ENCODE data around the gene RYR1. TPM values are rescaled to one million over a fixed set of nuclear protein-coding genes. Genes with fewer than 3 reads are reported as not detected.
"Not testable (repeated sequence)": the region's sequence is repeated elsewhere in the genome, so short reads cannot be mapped to it uniquely, and the experiment has no call there.

Gene RYR1
- total RNA-seq, 1 donor from 2014 or later = 7.4 TPM

- no peak for TF ChIP-seq CTCF (IDR thresholded peaks at IDR 0.05; ENCODE audit: insufficient read depth, low read length, severe bottlenecking)
- no peak for DNase-seq (ENCODE audit: low read depth)
- H3K4me3 ChIP-seq (ENCODE audit: low read depth, low read length) = no peak overlapping the region
- H3K36me3 ChIP-seq (ENCODE audit: control insufficient read depth, insufficient read depth, low read length) = no peaks in the 10 kb centered on the region
- H3K27me3 ChIP-seq (ENCODE audit: control insufficient read depth, insufficient read depth, low read length) = no peaks in the 10 kb centered on the region
- no peak for FAIRE-seq
Observed at GRCh38 chr19:38545596-38545995, 112.1 kb downstream of the RYR1 start.

DNA sequence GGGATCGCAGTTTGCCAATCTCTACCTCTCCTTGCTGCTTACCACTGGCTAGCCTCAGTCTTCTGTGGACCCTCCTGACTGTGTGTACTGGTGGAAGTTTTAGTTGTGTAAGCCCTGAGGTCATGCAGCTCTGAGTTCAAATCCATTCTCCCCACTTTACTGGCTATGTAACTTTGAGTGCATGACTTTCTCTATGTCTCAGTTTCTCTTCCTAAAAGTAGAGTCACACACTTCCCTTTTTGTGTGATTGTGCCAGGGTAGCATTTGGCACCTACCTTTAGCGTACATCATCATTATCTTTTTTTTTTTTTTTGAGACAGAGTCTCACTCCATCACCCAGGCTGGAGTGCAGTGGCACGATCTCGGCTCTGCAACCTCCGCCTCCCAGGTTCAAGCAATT, 113.9 kb downstream of the RYR1 start:
- TF ChIP-seq CTCF (IDR thresholded peaks at IDR 0.05; ENCODE audit: insufficient read depth, low read length, severe bottlenecking) = no peak
- FAIRE-seq = no peak
- no peaks in the 10 kb centered on the region for H3K27me3 ChIP-seq (ENCODE audit: control insufficient read depth, insufficient read depth, low read length)
- DNase-seq (ENCODE audit: low read depth) = no peak
- H3K4me3 ChIP-seq (ENCODE audit: low read depth, low read length) = no peak overlapping the region
- no peaks in the 10 kb centered on the region for H3K36me3 ChIP-seq (ENCODE audit: control insufficient read depth, insufficient read depth, low read length)

- no peak for FAIRE-seq
- no peak overlapping the region for H3K4me3 ChIP-seq (ENCODE audit: low read depth, low read length)
- TF ChIP-seq CTCF (IDR thresholded peaks at IDR 0.05; ENCODE audit: insufficient read depth, low read length, severe bottlenecking) = no peak
- no peak for DNase-seq (ENCODE audit: low read depth)
- H3K27me3 ChIP-seq (ENCODE audit: control insufficient read depth, insufficient read depth, low read length) = no peaks in the 10 kb centered on the region
- H3K36me3 ChIP-seq (ENCODE audit: control insufficient read depth, insufficient read depth, low read length) = no peaks in the 10 kb centered on the region
Observed at GRCh38 chr19:38549061-38549460, 115.6 kb downstream of the RYR1 start.

- TF ChIP-seq CTCF (IDR thresholded peaks at IDR 0.05; ENCODE audit: insufficient read depth, low read length, severe bottlenecking) = no peak
- H3K27me3 ChIP-seq (ENCODE audit: control insufficient read depth, insufficient read depth, low read length) = no peaks in the 10 kb centered on the region
- FAIRE-seq (no peak), DNase-seq (ENCODE audit: low read depth) (no peak)
- H3K36me3 ChIP-seq (ENCODE audit: control insufficient read depth, insufficient read depth, low read length) = no peaks in the 10 kb centered on the region
- H3K4me3 ChIP-seq (ENCODE audit: low read depth, low read length) = no peak overlapping the region
Observed at GRCh38 chr19:38549942-38550341, 116.5 kb downstream of the RYR1 start.

- no peak for FAIRE-seq
- TF ChIP-seq CTCF (IDR thresholded peaks at IDR 0.05; ENCODE audit: insufficient read depth, low read length, severe bottlenecking) = no peak
- no peak for DNase-seq (ENCODE audit: low read depth)
- Histone ChIP-seq H3K4me3 (ENCODE audit: low read depth, low read length) (no peak overlapping the region), H3K36me3 (ENCODE audit: control insufficient read depth, insufficient read depth, low read length) (no peaks in the 10 kb centered on the region), H3K27me3 (ENCODE audit: control insufficient read depth, insufficient read depth, low read length) (no peaks in the 10 kb centered on the region)
Observed at GRCh38 chr19:38550376-38550775, 116.9 kb downstream of the RYR1 start.

- FAIRE-seq = no peak
- no peaks in the 10 kb centered on the region for H3K27me3 ChIP-seq (ENCODE audit: control insufficient read depth, insufficient read depth, low read length)
- TF ChIP-seq CTCF (IDR thresholded peaks at IDR 0.05; ENCODE audit: insufficient read depth, low read length, severe bottlenecking) = no peak
- no peak for DNase-seq (ENCODE audit: low read depth)
- no peak overlapping the region for H3K4me3 ChIP-seq (ENCODE audit: low read depth, low read length)
- H3K36me3 ChIP-seq (ENCODE audit: control insufficient read depth, insufficient read depth, low read length) = no peaks in the 10 kb centered on the region
Observed at GRCh38 chr19:38551450-38551813, 117.9 kb downstream of the RYR1 start.

GRCh38 chr19:38553239-38553638, 119.7 kb downstream of the RYR1 start:
- H3K27me3 ChIP-seq (ENCODE audit: control insufficient read depth, insufficient read depth, low read length); DNase-seq (ENCODE audit: low read depth); H3K36me3 ChIP-seq (ENCODE audit: control insufficient read depth, insufficient read depth, low read length); H3K4me3 ChIP-seq (ENCODE audit: low read depth, low read length); FAIRE-seq: not testable (repeated sequence)

Data from bronchial epithelial cell (primary cell).